Measurements from ENCODE around the gene PDXK.

The PDXK gene

DNA sequence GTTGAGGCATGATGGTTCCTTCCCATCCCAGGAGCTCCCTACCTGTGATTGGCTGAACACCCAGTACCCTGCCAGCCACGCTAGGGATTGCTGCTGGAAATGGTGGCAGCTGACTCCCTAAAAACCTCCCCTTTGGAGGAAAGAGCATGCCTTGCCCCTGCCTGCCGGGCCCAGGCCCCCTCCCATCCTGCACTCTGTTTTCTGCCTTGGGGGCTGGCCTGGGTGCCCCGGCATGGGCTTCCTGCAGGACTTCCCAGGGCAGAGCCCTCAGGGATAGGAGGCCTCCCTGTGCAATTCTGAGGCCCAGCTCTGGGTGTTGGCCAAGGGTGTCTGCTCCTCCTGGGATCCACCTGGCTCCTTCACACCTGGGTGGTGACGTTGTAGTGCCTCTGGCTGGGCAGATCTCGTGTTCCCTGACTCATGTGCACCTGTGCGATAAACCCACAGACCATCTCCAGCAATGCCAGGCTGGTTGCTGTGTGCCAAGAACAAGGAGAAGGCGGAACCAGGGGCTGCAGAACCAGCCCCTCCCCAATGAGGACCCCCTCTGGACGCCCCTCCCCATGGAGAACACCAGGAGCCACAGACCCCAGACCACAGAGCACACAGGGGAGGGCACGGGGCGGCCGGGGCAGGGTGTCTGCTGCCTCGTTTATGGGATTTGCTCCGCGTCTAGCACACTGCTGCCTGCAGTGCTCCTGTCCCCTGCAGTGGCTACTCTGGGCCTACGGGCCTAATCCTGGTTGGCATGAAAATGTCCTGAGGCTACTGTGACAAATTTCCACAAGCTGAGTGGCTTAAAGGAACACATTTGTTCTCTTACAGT, 43.6 kb downstream of the PDXK start:
- no peak for DNase-seq (ENCODE audit: low read depth, low spot score)

DNA sequence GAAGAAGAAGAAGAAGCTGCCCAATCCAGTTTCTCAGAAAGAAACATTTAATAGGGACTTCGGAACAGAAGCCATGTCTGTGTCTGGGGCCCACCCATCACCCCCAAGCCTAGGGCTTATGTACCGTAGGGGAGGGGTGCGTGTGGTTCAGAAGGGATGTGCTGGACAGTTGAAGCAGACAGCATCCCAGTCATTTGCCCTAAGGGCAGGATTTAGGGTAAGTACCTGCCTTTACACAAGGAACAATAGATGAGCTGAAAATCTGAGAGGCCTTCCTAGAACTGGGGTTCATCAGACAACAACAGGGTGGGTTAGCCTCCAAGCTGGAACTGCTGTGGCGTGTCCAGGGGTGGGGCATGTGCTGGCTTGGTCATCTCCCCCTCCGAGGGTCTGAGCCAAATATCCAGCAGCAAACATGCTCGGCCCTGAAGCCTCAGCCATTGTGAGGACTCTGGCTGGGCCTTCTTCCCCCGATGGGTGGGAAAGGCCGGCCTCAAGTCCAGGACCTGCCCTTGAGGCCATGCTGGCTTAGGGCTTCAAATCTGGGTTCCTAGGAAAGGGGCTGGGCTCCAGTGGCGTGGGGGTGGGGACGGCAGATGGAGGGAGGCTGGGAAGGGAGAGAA, 45.1 kb downstream of the PDXK start:
- no peak for DNase-seq (ENCODE audit: low read depth, low spot score)

DNA sequence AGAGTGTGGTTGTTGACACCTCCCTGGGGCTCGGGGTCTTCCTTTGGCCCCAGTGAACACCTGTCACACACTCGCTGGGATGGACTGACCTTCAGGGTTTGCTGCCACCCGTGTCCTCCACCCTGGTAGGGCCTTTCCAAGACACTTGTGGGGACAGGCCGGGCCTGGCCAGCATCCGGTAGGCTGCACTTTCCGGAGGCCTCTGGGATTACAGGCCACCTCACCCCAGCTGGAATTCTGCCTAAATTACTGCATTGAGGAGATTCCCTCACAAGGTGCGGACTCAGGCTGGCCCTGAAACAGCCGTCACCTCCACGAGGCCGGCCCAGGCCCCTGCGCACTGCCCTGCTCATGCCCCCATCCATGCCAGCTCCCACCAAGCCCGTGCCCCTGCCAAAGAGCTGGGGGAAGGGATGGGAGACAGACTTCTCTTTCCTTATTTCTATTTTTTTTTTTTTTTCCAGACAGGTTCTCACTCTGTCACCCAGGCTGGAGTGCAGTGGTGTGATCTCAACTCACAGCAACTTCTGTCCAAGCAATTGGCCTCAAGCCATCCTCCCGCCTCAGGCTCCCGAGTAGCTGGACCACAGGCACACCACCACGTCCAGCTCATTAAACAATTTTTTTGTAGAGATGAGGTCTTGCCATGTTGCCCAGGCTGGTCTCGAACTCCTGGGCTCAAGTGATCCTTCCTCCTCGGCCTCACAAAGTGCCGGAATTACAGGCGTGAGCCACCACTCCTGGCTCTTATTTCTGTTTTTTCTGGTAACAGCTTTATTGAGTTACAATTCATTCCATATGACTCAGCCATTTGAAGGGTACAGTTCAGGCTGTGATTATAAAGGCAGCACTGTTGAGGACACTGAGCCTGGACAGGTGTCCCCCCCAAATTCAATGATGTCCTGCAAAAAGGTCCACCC, 45.9 kb downstream of the PDXK start:
- DNase-seq (ENCODE audit: low read depth, low spot score), result no peak

DNA sequence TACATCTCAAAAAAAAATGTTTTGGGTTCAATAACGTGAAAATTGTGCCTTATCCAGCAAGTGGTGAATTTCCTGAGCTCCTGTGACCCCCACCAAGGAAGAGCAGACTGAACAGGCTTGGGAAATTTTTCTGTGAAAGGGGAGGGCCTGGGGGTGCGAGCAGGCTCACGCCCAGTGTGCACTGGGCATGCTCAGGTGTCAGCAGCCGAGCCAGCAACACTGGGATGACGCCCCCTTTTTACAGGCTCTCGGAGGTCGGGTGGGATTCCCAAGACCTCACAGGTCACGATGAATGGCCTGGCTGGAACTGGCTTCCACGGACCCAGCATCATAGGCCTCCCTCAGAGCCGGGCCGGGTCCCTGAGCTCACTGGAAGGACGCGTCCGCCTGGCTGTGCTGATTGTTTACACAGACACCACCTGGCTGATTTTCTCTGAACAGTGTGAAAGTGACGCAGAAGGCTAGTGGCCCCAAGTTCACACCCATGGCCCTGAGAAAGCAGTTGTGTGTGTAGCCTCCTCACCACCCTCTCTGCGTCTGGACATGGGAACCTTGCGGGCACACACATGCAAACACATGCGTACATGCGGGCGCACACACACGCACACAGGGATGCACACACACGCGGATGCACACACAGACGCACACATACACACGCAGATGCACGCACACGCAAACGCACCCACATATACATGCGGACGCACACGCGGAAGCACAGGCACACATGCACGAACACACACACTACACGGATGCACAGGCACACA, 48.0 kb downstream of the PDXK start:
- no peak for DNase-seq (ENCODE audit: low read depth, low spot score)

DNA sequence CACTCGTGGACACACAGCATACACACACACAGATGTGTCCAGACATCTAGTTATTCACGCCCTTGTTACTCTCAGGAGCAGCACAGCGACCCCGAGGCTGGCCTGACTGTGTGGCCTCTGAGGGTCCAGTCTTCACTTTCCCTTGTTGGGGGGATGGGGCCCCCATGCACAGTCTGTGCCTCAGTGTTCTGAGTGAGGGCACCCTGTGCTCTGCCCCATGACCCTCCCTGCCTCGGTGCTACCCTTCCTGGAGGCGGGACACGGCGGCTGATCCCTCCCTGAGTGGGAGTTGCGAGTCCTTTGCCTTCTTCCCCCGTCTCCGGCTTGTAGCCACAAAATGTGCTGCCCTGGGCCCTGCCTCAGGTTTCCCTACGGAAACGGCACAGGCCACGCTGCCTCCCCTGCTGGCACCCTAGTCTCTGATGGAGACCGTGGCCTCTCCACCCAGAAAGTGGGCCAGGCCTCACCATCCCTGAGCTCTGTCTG, 48.6 kb downstream of the PDXK start:
- no peak for DNase-seq (ENCODE audit: low read depth, low spot score)

DNA sequence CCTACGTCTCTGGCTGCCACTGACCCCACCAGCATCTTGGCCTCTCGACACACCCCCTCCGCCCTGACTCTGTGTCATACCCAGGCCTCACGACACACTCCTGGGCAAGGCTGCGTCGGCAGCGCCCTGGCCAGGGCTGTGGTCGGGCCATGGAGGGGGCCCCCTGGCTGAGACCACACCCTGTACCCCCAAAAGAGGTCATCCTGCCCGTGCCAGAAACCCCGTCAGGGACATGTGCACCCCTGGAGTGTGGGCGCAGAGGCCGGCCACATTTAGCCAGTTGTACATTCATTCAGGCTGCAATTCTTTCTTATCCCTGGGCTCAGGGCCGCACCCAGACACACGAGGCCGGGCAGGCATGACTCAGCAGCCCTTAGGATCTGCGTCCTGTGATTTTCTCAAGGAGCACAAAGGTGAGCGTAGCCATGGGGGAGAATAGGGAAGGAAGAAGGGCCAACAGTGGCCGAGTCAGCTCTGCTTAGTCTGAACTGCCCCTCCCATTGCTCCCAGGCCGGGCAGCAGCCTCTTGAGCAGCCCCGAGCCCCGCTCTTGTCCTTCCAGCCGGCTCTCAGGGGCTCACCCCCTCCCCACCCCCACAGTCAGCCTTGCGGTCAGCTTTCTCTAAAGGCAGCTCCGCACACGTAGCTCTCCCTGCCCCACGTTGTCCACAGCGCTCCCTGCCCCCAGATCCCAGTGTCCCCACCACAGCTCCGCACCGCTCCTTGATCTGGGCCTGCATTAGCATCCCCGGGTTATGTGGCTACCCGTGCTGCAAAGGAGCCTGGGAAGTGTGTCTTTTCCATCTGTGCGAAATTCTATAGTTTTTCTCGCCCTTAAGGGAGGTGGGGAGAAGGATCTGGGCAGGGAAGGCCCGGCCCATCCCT, 49.3 kb downstream of the PDXK start:
- no peak for DNase-seq (ENCODE audit: low read depth, low spot score)

DNA sequence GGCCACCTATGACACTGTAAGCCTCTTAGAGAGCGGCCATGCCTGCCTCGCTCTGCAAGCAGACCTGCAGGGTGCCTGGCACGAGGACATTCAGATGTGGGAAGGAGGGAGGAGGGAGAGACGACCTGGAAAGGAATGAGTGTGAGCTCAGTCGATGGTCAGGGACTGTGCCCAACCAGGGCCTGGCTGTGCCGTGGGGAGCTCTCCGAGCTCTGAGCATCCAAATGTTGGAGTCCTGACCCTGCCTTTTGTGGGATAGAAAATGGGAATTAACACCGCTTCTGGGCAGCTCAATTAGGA, 49.9 kb downstream of the PDXK start:
- DNase-seq (ENCODE audit: low read depth, low spot score), result no peak

DNA sequence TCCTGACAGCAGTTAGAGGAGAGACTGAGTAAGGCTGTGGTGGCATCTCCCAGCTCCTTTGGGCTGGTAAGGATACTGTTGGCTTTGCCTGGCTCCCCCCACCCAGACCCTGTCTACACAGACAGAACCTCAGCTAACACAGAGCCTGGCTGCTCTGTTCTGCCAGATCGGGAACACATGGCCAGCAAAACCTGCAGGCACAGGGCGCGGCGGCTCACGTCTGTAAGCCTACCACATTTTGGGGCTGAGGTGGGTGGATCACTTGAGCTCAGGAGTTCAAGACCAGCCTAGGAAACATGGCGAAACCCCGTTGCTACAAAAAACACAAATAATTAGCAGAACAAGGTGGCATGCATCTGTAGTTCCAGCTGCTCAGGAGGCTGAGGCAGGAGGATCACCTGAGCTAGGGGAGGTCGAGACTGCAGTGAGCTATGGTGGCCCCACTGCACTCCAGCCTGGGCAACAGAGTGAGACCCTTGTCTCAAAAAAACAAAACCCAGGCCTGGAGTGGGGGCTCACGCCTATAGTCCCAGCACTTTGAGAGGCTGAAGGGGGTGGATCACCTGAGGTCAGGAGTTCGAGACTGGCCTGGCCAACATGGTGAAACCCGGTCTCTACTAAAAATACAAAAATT, 50.5 kb downstream of the PDXK start:
- no peak for DNase-seq (ENCODE audit: low read depth, low spot score)

DNA sequence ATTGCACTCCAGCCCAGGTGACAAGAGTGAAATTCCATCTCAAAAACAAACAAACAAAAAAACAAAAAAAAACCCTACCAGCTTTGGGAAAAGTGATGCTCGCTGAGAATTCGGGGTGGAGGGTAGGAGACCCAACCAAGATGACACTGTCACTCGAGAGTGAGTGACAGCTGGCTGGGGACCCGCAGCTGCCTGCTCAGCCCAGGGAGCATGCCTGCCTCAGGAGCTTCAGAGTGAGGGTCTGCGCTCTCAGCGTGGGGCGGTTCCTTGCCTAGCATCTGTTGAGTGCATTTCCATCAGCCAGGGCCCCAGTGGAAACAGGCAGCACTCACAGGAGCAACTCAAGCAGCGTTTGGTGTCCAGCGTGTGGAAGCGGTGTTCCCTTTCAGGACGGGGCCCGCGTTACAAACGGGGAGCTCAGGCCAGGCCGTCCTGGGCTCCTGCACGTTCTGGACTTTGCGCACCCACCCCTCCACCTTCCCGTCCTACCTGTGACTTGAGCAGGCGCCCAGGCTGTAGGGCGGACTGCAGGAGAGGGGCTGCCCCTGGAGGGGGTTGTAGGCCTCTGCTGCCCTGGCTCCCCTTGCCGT, 51.2 kb downstream of the PDXK start:
- DNase-seq (ENCODE audit: low read depth, low spot score), result no peak

DNA sequence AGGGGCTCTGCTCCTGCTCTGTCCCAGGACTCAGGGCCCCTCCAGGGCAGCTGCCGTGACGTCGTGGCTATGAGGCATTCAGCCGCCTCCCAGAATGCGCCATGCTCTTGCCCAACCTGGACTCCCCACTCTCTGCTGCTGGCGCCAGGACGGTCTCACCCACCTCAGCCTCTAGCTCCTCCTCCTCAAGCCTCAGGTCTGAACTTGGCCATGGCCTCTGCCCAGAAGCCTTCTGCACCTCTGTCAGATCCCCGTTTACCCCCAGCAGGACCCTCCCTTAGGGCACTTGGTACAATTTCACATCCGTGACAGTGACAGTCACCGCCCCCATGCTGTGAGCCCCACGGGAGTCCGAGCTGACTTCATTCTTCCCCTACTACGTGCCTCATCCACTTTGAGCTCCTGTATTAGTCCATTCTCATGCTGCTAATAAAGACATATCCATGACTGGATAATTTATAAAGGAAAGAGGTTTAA, 52.3 kb downstream of the PDXK start:
- no peak for DNase-seq (ENCODE audit: low read depth, low spot score)

DNA sequence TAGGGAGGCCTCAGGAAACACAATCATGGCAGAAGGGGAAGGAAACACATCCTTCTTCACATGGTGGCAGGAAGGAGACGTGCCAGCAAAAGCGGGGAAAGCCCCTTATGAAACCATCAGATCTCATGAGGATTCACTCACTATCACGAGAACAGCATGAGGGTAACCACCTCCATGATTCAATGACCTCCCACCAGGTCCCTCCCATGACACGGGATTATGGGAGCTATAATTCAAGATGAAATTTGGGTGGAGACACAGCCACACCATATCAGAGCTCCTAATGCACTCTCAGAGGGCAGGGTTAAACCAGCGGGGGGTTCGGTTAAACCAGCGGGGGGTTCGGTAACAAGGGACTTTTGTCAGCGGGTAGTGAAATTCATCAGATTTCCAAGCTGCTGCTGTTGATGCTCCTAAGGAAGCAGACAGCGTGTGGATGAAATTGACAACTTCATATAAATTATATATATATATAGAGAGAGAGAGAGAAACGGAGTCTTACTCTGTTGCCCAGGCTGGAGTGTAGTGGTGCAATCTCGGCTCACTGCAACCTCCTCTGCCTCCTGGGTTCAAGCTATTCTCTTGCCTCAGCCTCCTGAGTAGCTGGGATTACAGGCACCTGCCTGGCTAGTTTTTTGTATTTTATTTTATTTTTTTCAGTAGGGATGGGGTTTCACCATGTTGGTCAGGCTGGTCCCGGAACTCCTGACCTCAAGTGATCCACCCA, 52.9 kb downstream of the PDXK start:
- no peak for DNase-seq (ENCODE audit: low read depth, low spot score)

DNA sequence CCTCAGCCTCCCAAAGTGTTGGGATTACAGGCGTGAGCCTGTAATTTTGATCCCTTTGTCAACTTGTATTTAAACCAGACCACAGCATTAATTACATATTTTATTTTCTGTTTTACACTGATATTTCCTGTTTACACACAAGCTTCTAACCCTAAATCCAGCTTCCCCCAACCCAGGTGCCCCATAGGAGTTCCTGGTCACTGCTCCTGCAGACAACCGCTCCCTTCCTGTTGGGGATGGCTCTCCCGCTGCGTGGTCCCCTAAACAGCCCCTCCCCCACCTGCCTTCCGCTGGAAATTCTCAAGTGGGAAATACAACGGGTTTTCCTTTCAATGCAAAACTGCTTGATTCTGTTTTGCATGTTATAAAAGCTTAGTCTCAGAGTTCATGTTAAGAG, 53.5 kb downstream of the PDXK start:
- no peak for DNase-seq (ENCODE audit: low read depth, low spot score)

DNA sequence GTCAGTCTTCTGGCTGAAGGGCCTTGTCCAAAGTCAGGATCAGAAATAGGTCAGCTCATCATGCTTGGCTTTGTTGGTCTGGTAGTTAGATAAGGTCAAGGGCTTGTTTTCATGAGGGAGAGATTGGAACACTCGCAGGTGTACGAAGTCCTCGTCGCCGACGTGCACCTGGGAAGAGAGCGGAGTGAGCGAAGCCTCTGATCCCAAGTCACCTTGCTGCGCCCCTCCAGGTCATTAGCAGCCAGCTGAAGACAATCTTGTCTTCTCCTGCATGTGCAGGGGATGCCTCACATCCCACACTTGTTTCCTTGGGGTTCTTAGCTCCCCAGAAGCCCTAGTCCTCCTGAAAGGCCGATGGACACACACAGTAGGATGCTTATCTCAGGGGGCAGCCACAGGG, 55.2 kb downstream of the PDXK start:
- DNase-seq (ENCODE audit: low read depth, low spot score), result no peak

DNA sequence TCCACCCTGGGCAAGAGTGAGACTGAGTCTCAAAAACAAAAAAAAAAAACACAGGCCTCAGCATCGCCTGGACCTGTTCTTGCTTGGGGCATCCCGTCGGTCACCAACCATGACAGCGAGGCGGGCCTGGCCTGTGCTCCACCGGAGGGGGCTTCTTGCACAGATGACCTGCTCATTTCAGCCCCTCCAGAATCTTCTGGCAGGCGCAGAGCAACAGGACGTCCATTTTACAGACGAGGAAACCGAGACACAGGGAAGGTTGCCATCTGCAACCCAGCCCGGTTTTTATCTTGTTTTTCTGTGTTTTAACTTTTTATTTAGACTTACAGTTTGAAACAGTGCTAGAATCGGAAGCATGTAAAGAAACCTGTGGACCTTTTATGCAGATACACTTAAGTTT, 56.3 kb downstream of the PDXK start:
- DNase-seq (ENCODE audit: low read depth, low spot score), result no peak

DNA sequence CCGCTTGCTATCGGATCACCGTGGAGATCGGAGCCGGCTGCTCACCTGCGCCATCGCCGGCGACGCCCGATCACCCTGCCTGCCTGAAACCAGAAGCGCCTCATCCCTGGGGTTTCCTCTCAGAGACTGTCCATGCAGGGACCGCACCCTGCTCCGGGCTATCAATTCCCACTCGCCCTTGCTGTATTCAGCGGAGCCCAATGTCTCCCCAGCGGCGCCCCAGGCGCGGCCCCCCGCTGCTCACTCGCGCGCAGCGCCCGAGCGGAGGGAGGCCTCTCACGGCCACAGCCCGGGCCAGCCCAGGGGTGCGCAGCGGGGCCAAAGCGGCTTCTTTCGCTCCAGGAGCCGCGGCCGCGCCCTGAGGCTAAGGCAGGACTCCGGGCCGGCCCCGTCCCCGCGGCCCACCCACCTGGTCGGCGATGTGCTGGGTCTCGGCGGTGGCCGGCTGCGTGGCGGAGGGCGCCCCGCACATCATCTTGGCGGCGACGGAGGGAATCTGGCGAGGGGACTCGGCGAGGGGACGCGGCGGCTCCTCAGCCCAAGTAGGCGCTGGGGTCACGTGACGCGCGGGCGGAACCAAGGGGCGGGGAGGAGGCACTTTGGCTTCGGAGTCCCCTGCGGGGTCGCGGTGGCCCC, 57.0 kb downstream of the PDXK start, which contains the start of gene CSTB:
Gene CSTB (minus strand): TSS at position 514 of the 636 bp plus-strand sequence. CDS start 39 bp downstream, at position 475.
- DNase-seq (ENCODE audit: low read depth, low spot score), result peak; percentile 51

DNA sequence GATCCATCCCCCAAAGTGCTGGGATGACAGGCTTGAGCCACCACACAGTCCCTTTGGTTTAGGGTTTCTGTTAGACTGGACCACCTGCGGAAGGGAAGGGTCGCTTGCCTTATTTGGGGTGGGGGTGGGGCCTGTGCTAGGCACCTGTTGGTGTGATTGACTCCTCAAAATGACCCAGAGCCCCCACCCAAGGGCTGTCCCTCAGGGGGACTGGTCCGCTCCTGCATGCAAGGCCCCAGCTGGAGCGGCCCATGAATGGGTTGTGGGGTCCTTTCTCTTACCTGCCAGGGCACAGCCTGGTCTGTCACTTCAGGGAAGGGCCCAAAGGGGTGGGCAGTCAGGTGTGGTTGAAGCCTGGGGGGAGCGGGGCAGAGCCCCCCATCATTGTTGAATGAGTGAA, 59.0 kb downstream of the PDXK start:
- no peak for DNase-seq (ENCODE audit: low read depth, low spot score)

DNA sequence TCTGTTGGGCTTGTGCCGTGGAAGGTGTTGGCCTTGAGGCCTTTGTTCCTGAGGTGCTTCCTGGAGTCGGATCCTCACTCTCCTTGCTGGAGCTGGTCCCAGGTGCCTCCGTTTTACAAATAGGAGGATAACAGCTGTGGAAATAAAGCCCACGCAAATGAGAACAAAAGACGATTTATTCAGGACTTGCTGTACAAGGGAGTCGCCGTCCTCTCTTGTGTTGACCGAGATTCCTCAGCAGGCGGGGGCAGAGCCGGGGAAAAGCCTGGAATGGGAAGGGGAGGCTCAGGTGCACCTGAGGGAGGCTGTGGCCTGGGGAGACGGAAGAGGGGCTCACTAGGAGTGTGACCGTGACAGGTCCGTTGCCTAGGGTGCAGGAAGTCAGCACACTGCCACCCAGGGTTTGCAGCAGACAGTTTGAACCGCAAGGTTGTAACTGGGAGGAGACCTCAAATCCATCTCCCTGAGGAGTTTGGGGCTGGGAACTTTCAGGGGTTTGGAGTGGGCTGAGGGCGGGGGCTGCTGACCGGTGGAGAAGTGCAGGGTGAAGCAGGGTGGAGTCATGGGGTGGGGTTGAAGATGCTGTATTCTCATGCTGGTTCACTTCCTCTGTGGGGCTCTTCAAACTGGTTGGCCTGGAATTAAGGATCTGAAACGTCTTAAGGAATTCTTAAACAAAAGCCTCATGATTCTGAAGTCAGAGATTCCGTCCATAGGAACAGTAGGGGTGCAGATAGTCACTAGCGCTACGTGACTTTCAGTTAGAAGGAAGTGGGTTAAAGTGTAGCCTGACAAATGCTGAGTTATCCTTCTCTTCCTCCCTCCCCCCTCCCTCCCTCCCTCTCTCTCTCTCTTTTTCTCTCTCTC, 59.8 kb downstream of the PDXK start:
- no peak for DNase-seq (ENCODE audit: low read depth, low spot score)

Measured in activated naive CD8-positive, alpha-beta T cell treated with anti-CD3 and anti-CD28 coated beads, Interleukin-2, amount 50 U/mL, for 16 hours (primary cell).